HCT116 (cell line): Measurements from ENCODE around the gene HIVEP3. TPM values are rescaled to one million over a fixed set of nuclear protein-coding genes. Genes with fewer than 3 reads are reported as not detected.

Experiments
- ATAC-seq: fragments of 200-7000 bp; cut with Tn5 transposase; 2 replicates; pipeline ENCODE4 v1.9.1; 2020; ENCODE audit warnings: mild to moderate bottlenecking, moderate library complexity
- BruUV-seq: library from RNA; stranded (reverse); fragments of 400-500 nt; replicated peaks from 2 replicates; lab custom pipeline; 2021; lab: Mats Ljungman, UMichigan
- CTCF ChIA-PET: fragments of 300-600 bp; sonication (Branson Sonifier 250); formaldehyde crosslinking; loops from one replicate; lab custom pipeline; 2021; ENCODE audit warnings: antibody characterized with exemption; lab: Charles Lee
- POLR2A ChIA-PET: fragments of 300-600, 350-600 bp; sonication (Branson Sonifier 250); formaldehyde crosslinking; loops from one replicate; lab custom pipeline; 2021; ENCODE audit warnings: antibody characterized with exemption; lab: Charles Lee
- RAD21 ChIA-PET, 2 experiments: fragments of 300-600 bp; sonication (Branson Sonifier 250); formaldehyde crosslinking; loops; one replicate each; lab custom pipeline; 2023; ENCODE audit warnings: low total read pairs in 2 of 2; ENCODE audit not compliant: uncharacterized antibody in 2 of 2, unreplicated experiment in 2 of 2, low non-redundant PET in 1 of 2; lab: Charles Lee
- DNase-seq: peaks from one replicate; pipeline ENCODE4 v3.0.0-alpha.2; 2010; ENCODE audit warnings: low read depth, low spot score
- H2AFZ ChIP-seq: fragments of 200-600 bp; shearing (Covaris generic), sonication (generic); 2 replicates; pipeline ENCODE4 v1.6.1; 2017; ENCODE audit warnings: low read depth, mixed run types, mixed read lengths, antibody characterized with exemption, low read length; ENCODE audit not compliant: poor library complexity, severe bottlenecking
- H3K27ac ChIP-seq: 2 replicates; pipeline ENCODE4 v1.5.1; 2012; ENCODE audit warnings: low read depth, low read length
- H3K27me3 ChIP-seq: fragments of 200-600 bp; sonication (generic); 2 replicates; pipeline ENCODE4 v1.6.1; 2016; ENCODE audit warnings: mixed run types, low read length, mixed read lengths; ENCODE audit not compliant: insufficient read depth
- H3K36me3 ChIP-seq, 2 experiments: fragments of 200-500 bp in 1 of 2; fragments of 200-600 bp in 1 of 2; sonication (Bioruptor generic) in 1 of 2; sonication (generic) in 1 of 2; 2 replicates each; pipeline versions ENCODE4 v1.5.1 to v1.6.1; 2014 to 2016; ENCODE audit warnings: low read length in 2 of 2, inconsistent platforms in 1 of 2, mixed read lengths in 1 of 2, mixed run types in 1 of 2; ENCODE audit not compliant: insufficient read depth in 2 of 2, control insufficient read depth in 1 of 2
- H3K4me1 ChIP-seq, 2 experiments: fragments of 200-600 bp in 1 of 2; sonication (generic) in 1 of 2; 2 replicates each; pipeline versions ENCODE4 v1.5.1 to v1.6.1; 2012 to 2017; ENCODE audit warnings: low read length in 2 of 2, inconsistent platforms in 1 of 2, mild to moderate bottlenecking in 1 of 2, mixed read lengths in 1 of 2, mixed run types in 1 of 2, moderate library complexity in 1 of 2; ENCODE audit not compliant: insufficient read depth in 2 of 2, control insufficient read depth in 1 of 2
- H3K4me2 ChIP-seq: fragments of 200-600 bp; sonication (generic); 2 replicates; pipeline ENCODE4 v1.6.1; 2017; ENCODE audit warnings: mixed run types, low read length, mixed read lengths
- H3K4me3 ChIP-seq, 2 experiments: fragments of 200-600 bp in 1 of 2; sonication (generic) in 1 of 2; replicated peaks in 1 of 2; 2 replicates each; pipeline ENCODE4 v1.5.1; 2011 to 2016; ENCODE audit warnings: low read length in 2 of 2, control low read depth in 1 of 2, low read depth in 1 of 2, mild to moderate bottlenecking in 1 of 2, mixed read lengths in 1 of 2, mixed run types in 1 of 2
- H3K79me2 ChIP-seq: fragments of 200-600 bp; sonication (generic); 2 replicates; pipeline ENCODE4 v1.6.1; 2017; ENCODE audit warnings: mild to moderate bottlenecking, mixed run types, low read length, moderate library complexity, mixed read lengths; ENCODE audit not compliant: insufficient read depth
- H3K9ac ChIP-seq: fragments of 200-600 bp; sonication (generic); 2 replicates; pipeline ENCODE4 v1.6.1; 2016; ENCODE audit warnings: low read length, mixed read lengths
- H3K9me2 ChIP-seq: fragments of 200-600 bp; sonication (generic), shearing (Covaris generic); 2 replicates; pipeline ENCODE4 v1.6.1; 2017; ENCODE audit warnings: mixed run types, mild to moderate bottlenecking, moderate library complexity; ENCODE audit not compliant: insufficient read depth
- H3K9me3 ChIP-seq, 2 experiments: fragments of 200-500 bp in 1 of 2; fragments of 200-600 bp in 1 of 2; sonication (Bioruptor generic) in 1 of 2; sonication (generic) in 1 of 2; 2 replicates each; pipeline ENCODE4 v1.6.1; 2014 to 2017; ENCODE audit warnings: low read length in 2 of 2, mixed read lengths in 2 of 2, inconsistent platforms in 1 of 2, low read depth in 1 of 2, mild to moderate bottlenecking in 1 of 2, mixed run types in 1 of 2, moderate library complexity in 1 of 2; ENCODE audit not compliant: control insufficient read depth in 1 of 2, insufficient read depth in 1 of 2
- H4K20me1 ChIP-seq: fragments of 200-600 bp; sonication (generic), shearing (Covaris generic); 2 replicates; pipeline ENCODE4 v1.6.1; 2017; ENCODE audit warnings: mixed run types, mild to moderate bottlenecking, moderate library complexity; ENCODE audit not compliant: insufficient read depth
- ELF1 ChIP-seq: IDR thresholded peaks from 2 replicates; pipeline ENCODE4 v1.6.1; 2012; ENCODE audit warnings: low read depth, borderline replicate concordance
- FOSL1 ChIP-seq: IDR thresholded peaks from 2 replicates; pipeline ENCODE4 v1.6.1; 2012; ENCODE audit warnings: low read depth
- POLR2A ChIP-seq: IDR thresholded peaks from 2 replicates; pipeline ENCODE4 v1.7.0; 2011; ENCODE audit warnings: borderline replicate concordance; ENCODE audit not compliant: insufficient read depth, insufficient read length; ENCODE audit errors: extremely low read depth
- POLR2AphosphoS5 ChIP-seq: IDR thresholded peaks from 2 replicates; pipeline ENCODE4 v1.6.1; 2011; ENCODE audit warnings: mild to moderate bottlenecking, low read depth, low read length, moderate library complexity
- RAD21 ChIP-seq: IDR thresholded peaks from 2 replicates; pipeline ENCODE4 v1.6.1; 2012; ENCODE audit warnings: low read depth, mild to moderate bottlenecking
- SRF ChIP-seq: IDR thresholded peaks from 2 replicates; pipeline ENCODE4 v1.6.1; 2012; ENCODE audit warnings: low read depth
- intact Hi-C: fragments of 100-400 bp; cut with micrococcal nuclease; formaldehyde crosslinking; loops from 2 replicates; pipeline ENCODE4 v1.10.0; 2022
- total RNA-seq: library from RNA; stranded (reverse); gene quantifications from one replicate; pipeline ENCODE4 v1.2.1, GENCODE V29; 2021; ENCODE audit not compliant: unreplicated experiment
- TF ChIP-seq, protein P1 (sequence below): IDR thresholded peaks from 2 replicates; pipeline ENCODE4 v1.6.1; 2012; ENCODE audit warnings: low read depth
- TF ChIP-seq, protein P2 (sequence below): IDR thresholded peaks from 2 replicates; pipeline ENCODE4 v1.6.1; 2011; ENCODE audit warnings: mild to moderate bottlenecking, low read length, moderate library complexity; ENCODE audit not compliant: insufficient replicate concordance; ENCODE audit errors: extremely low read depth

The HIVEP3 gene
- total RNA-seq, 1 experiment from 2014 or later: 7.1 TPM

GRCh38 chr1:41673378-41673777, 245.3 kb downstream of the HIVEP3 start:
- Histone ChIP-seq H3K4me1 (peaks cover 39 to 47% of the 10 kb centered on the region in 2 experiments), H3K4me3 (no peak overlapping the region), H3K4me2 (no peak overlapping the region), H3K9me2 (no peaks in the 10 kb centered on the region), H3K36me3 (no peaks in the 10 kb centered on the region), H3K27ac (no peak overlapping the region), H2AFZ (no peak overlapping the region), H3K79me2 (no peaks in the 10 kb centered on the region), H3K27me3 (no peaks in the 10 kb centered on the region), H3K9me3 (no peaks in the 10 kb centered on the region), H4K20me1 (no peaks in the 10 kb centered on the region), H3K9ac (no peak overlapping the region)
- POLR2A ChIA-PET: interaction anchor here (1.1 kb wide), 1 partner anchor 11 kb away, joined by 3 read pairs; no protein-coding TSS in a partner anchor
- BruUV-seq: no TSS peak
- TF ChIP-seq SRF (no peak), POLR2AphosphoS5 (no peak), FOSL1 (no peak), ELF1 (no peak), RAD21 (no peak), POLR2A (no peak)
- TF ChIP-seq, protein P1, sequence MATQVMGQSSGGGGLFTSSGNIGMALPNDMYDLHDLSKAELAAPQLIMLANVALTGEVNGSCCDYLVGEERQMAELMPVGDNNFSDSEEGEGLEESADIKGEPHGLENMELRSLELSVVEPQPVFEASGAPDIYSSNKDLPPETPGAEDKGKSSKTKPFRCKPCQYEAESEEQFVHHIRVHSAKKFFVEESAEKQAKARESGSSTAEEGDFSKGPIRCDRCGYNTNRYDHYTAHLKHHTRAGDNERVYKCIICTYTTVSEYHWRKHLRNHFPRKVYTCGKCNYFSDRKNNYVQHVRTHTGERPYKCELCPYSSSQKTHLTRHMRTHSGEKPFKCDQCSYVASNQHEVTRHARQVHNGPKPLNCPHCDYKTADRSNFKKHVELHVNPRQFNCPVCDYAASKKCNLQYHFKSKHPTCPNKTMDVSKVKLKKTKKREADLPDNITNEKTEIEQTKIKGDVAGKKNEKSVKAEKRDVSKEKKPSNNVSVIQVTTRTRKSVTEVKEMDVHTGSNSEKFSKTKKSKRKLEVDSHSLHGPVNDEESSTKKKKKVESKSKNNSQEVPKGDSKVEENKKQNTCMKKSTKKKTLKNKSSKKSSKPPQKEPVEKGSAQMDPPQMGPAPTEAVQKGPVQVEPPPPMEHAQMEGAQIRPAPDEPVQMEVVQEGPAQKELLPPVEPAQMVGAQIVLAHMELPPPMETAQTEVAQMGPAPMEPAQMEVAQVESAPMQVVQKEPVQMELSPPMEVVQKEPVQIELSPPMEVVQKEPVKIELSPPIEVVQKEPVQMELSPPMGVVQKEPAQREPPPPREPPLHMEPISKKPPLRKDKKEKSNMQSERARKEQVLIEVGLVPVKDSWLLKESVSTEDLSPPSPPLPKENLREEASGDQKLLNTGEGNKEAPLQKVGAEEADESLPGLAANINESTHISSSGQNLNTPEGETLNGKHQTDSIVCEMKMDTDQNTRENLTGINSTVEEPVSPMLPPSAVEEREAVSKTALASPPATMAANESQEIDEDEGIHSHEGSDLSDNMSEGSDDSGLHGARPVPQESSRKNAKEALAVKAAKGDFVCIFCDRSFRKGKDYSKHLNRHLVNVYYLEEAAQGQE: no peak
- TF ChIP-seq, protein P2, sequence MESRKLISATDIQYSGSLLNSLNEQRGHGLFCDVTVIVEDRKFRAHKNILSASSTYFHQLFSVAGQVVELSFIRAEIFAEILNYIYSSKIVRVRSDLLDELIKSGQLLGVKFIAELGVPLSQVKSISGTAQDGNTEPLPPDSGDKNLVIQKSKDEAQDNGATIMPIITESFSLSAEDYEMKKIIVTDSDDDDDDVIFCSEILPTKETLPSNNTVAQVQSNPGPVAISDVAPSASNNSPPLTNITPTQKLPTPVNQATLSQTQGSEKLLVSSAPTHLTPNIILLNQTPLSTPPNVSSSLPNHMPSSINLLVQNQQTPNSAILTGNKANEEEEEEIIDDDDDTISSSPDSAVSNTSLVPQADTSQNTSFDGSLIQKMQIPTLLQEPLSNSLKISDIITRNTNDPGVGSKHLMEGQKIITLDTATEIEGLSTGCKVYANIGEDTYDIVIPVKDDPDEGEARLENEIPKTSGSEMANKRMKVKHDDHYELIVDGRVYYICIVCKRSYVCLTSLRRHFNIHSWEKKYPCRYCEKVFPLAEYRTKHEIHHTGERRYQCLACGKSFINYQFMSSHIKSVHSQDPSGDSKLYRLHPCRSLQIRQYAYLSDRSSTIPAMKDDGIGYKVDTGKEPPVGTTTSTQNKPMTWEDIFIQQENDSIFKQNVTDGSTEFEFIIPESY: no peak
- RAD21 ChIA-PET: no interaction called here
- DNase-seq (no peak), ATAC-seq (no peak)
- intact Hi-C loops: no loop called here
- CTCF ChIA-PET: interaction anchor here (1.5 kb wide), 1 partner anchor 11 kb away, joined by 6 read pairs; no protein-coding TSS in a partner anchor
